Measurements from ENCODE around the gene L1CAM. TPM values are rescaled to one million over a fixed set of nuclear protein-coding genes. Genes with fewer than 3 reads are reported as not detected.

Gene L1CAM, protein sequence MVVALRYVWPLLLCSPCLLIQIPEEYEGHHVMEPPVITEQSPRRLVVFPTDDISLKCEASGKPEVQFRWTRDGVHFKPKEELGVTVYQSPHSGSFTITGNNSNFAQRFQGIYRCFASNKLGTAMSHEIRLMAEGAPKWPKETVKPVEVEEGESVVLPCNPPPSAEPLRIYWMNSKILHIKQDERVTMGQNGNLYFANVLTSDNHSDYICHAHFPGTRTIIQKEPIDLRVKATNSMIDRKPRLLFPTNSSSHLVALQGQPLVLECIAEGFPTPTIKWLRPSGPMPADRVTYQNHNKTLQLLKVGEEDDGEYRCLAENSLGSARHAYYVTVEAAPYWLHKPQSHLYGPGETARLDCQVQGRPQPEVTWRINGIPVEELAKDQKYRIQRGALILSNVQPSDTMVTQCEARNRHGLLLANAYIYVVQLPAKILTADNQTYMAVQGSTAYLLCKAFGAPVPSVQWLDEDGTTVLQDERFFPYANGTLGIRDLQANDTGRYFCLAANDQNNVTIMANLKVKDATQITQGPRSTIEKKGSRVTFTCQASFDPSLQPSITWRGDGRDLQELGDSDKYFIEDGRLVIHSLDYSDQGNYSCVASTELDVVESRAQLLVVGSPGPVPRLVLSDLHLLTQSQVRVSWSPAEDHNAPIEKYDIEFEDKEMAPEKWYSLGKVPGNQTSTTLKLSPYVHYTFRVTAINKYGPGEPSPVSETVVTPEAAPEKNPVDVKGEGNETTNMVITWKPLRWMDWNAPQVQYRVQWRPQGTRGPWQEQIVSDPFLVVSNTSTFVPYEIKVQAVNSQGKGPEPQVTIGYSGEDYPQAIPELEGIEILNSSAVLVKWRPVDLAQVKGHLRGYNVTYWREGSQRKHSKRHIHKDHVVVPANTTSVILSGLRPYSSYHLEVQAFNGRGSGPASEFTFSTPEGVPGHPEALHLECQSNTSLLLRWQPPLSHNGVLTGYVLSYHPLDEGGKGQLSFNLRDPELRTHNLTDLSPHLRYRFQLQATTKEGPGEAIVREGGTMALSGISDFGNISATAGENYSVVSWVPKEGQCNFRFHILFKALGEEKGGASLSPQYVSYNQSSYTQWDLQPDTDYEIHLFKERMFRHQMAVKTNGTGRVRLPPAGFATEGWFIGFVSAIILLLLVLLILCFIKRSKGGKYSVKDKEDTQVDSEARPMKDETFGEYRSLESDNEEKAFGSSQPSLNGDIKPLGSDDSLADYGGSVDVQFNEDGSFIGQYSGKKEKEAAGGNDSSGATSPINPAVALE
- 41.7 and 45.7 TPM in 2 replicates for total RNA-seq (2014; rRNA removed; shearing (Covaris generic))

DNA sequence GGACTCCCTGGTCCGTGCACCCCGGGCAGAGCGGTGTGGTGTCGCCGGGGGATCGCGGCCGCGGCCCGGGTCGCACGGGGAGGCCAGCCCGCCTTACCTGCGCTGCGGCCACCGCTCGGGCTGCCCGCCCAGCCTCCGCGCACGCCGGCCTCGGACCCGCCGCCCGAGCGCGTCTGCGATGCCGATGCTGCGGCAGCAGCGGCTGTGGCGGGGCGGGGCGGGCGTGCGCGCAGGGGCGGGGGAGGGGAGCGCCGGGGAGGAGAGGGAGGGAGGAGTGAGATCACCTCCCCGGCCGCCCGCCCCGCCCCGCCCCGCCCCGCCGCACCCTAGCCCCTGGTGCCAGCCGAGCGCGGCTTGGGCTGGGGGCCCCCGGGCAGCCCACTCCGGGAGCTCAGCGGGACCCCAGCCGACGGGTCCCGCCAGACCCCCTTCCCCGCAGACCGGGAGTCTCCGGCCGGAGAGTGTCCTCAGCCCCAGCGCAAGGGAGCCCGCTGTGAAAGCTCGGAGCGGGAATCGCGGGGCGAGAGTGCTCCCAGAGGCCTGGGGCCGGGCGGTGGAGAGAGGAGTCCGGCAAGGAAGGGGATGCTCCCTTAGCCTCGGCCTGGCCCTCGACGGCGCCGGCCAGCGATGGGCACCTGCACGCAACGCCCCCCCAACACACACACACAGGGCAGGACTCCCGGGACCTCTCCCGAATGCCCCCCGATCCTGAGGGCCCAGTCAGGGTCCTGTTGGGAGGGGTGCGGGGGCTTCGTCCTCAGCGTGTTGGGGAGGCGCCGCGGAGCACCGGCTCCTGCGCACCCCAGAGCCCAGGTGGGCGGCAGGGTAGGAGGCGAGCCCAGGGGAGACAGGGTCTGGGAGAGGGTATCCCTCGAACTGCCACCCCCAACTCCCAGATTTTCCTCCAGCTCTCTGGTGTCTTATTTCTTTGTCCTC lies at the start of gene L1CAM:
L1CAM (minus strand) TSS at position 206 of the 936 bp plus-strand sequence. CDS start 10,337 bp downstream, outside the sequence.

DNA sequence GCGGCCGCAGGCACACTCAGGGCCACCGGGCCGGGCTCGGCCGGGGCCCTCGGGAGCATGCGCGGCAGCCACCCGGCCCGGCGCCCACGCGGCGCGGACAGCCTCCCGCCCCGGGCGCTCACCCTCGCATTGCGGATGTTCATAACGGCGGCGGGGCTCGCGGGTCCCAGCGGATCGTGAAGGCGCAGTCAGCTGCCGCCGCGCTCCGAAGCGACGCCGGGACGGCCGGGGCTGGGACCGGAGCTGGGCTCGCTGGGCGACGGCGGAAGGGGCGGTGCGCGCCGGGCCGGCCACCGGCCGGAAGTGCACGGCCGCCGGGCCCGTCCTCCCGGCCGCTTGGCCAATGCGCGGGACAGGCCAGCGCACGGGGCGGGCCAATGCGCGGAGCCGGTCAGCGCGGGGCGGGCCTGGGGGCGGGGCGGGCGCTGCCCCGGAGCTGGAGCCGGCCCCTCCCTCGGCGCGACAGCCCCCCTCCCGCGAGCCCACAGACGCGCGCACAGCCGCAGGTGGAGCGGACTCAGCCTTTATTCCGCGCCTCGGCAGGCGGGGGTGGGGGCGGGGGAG lies 48.9 kb upstream of the L1CAM start, which contains the start of gene NAA10:
NAA10 (minus strand) TSS at position 276 of the 564 bp plus-strand sequence; CDS start at position 143, 133 bp downstream.

DNA sequence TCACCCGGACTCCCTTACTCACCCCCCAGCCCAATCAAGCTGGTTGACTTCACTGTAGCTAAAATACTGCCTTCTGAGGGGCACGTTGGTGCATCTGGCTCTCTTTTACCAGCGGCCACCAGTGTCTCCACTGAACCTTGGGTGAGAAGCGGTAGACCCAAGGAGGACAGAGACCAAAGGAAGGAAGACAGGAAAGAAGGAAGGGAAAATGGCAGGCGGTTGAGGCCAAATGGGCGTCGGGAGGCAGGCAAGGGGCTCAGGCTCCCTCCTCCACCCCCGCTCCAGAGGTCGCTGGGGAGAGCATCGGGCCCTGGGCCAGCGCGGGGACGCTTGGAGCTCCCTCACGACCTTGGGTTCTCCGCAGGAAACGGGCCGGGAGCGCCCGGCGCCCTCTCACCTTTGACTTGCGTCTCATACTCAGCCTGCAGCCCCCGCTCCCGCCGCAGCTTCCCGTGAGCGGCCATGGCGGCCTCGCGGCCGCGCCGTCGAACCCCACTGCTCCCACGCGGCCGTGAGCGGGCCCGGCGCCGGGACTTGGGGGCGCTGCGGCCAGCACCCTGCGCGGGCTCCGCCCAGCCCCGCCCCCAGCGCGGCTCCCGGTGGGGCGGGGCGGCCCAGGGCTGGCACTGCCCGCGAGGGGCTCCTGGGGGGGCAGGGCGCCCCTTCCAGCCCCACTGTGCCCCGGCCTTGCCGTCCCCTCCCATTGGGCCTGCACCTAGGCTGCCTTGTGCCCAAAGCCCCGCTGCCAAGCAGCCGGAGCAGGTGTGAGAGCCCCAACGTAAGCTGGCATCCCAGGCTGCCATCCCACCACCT lies 40.0 kb upstream of the L1CAM start, which contains the start of gene ARHGAP4:
ARHGAP4 (minus strand) TSS at position 526 of the 813 bp plus-strand sequence; CDS start at position 464, 62 bp downstream.

DNA sequence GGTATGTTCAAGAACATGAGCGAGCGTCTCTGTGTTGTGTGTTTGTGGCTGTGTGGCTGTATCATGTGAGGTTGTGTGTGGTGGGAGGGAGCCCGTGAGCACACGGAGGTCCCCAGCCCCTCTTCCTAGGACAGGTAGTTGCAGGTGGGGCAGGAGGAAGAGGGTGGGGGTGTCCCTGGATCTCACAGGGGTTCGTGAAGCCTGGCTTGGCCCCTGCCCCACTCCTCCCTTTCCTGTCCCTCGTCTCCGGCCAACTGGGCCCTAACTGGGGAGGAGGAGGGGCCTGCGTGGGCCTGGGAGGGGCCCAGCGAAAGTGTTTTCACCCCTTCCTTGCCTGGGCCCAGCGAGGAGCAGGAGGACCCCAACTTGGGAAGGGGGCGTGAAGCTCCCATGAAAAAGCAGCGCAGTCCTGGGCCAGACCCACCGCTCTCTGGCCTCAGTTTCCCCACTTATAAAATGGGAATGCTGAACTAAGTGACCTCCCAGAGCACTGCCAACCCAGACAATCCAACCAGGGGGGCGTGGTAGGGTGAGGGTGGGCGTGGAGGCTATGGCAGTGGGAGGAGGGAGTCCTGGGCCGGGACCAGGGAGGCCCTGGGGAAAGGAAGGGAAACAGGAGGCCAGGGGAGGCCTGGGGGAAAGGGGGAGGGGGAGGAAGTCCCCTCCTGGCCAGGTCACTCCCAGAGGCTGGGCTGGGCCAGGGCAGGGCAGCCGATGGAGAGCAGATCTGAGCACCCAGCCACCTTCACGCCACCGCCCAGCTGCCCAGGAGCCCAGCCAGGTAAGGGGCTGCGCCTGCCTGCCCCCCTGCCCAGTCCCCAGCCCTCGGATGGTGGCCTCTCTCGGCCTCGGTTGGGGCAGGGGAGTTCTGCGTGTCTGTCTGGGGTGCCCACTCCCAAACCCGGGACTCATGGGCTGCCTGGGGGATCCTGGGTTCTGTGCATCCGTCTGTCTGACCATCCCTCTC lies 18.3 kb upstream of the L1CAM start, which contains the start of gene AVPR2:
AVPR2 (plus strand) TSS at position 683 of the 967 bp plus-strand sequence. CDS start 473 bp downstream, outside the sequence.

DNA sequence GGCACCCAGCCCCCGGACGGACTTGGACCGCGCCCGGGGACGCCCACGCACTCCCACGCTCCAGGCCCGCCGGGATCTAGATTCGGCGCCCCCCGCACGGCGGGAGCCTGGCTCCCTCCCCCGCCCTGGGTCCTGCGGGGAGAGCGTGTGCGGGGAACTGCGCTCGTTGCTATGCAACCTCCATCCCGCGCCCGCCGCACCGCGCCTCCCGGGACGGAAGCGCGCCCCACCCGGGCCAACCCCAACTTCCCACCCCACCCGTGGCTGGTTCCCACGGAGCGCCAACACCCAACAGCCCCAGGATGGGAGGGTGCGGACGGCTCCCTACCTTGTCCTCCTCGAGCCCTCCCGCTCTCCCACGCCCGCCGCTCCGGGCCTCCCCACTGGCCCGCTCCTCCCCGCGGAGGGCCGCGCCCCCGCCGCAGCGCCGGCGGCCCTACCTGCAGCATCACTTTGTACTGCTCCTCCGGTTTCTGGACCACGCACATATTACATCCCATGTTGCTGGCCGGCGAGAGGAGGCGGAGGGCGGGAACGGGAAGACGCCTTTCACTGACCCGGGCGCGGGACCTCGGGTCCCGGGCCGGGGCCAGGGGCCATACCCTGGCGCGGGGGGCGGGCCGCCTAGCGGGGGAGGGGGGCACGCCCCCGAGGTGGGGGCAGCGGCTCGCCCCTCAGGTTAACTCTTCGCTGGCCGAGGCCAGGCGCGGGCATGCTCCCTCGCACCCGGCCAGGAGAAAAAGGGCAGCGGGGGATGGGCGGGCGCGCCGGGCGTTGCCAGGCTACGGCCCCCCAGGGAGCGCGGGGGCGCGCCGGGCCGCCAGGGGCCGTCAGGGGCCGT lies 56.0 kb downstream of the L1CAM start, which contains the start of gene PDZD4:
PDZD4 (minus strand) TSS at position 746 of the 841 bp plus-strand sequence; CDS start at position 500, 246 bp downstream.

Other genes starting within 250 kb of the L1CAM start
- 6.0 and 7.6 TPM in 2 replicates for gene DUSP9, start 239.0 kb downstream of the L1CAM start, total RNA-seq (2014; rRNA removed; shearing (Covaris generic))
- gene PNCK, start 212.4 kb downstream of the L1CAM start, total RNA-seq (2014; rRNA removed; shearing (Covaris generic)) = 0.61 and 2.5 TPM in 2 replicates
- 31.5 and 51.9 TPM in 2 replicates for gene SLC6A8, start 198.2 kb downstream of the L1CAM start, total RNA-seq (2014; rRNA removed; shearing (Covaris generic))
- 215 and 221 TPM in 2 replicates for gene BCAP31, start 161.8 kb downstream of the L1CAM start, total RNA-seq (2014; rRNA removed; shearing (Covaris generic))
- gene ABCD1, start 161.3 kb downstream of the L1CAM start, total RNA-seq (2014; rRNA removed; shearing (Covaris generic)) = 17.0 and 17.8 TPM in 2 replicates
- 33.5 and 40.3 TPM in 2 replicates for gene PLXNB3, start 121.9 kb downstream of the L1CAM start, total RNA-seq (2014; rRNA removed; shearing (Covaris generic))
- gene SRPK3, start 105.1 kb downstream of the L1CAM start, total RNA-seq (2014; rRNA removed; shearing (Covaris generic)) = 1.8 and 2.0 TPM in 2 replicates
- gene IDH3G, start 91.8 kb downstream of the L1CAM start, total RNA-seq (2014; rRNA removed; shearing (Covaris generic)) = 64.2 and 90.6 TPM in 2 replicates
- gene SSR4, start 91.5 kb downstream of the L1CAM start, total RNA-seq (2014; rRNA removed; shearing (Covaris generic)) = 153 and 178 TPM in 2 replicates
- gene PDZD4, start 55.6 kb downstream of the L1CAM start, total RNA-seq (2014; rRNA removed; shearing (Covaris generic)) = 2.8 and 5.4 TPM in 2 replicates
- 0.27 TPM in 1 of 2 replicates, not detected in the other for gene AVPR2, start 18.5 kb upstream of the L1CAM start, total RNA-seq (2014; rRNA removed; shearing (Covaris generic))
- 65.6 and 85.4 TPM in 2 replicates for gene ARHGAP4, start 40.1 kb upstream of the L1CAM start, total RNA-seq (2014; rRNA removed; shearing (Covaris generic))
- gene NAA10, start 48.9 kb upstream of the L1CAM start, total RNA-seq (2014; rRNA removed; shearing (Covaris generic)) = 140 and 164 TPM in 2 replicates
- gene RENBP, start 58.5 kb upstream of the L1CAM start, total RNA-seq (2014; rRNA removed; shearing (Covaris generic)) = 0.23 and 1.1 TPM in 2 replicates
- gene HCFC1, start 85.6 kb upstream of the L1CAM start, total RNA-seq (2014; rRNA removed; shearing (Covaris generic)) = 73.1 and 81.3 TPM in 2 replicates
- 2.9 TPM in 2 replicates for gene TMEM187, start 86.6 kb upstream of the L1CAM start, total RNA-seq (2014; rRNA removed; shearing (Covaris generic))
- 210 and 235 TPM in 2 replicates for gene IRAK1, start 133.7 kb upstream of the L1CAM start, total RNA-seq (2014; rRNA removed; shearing (Covaris generic))
- gene MECP2, start 211.5 kb upstream of the L1CAM start, total RNA-seq (2014; rRNA removed; shearing (Covaris generic)) = 51.5 and 59.4 TPM in 2 replicates

Data from A375 (cell line).